ENCODE data around the gene MBL2.

- TF ChIP-seq CTCF (IDR thresholded peaks at IDR 0.05; ENCODE audit: low read depth, low read length, missing input control) (no peak), REST (IDR thresholded peaks at IDR 0.05) (no peak), GABPA (IDR thresholded peaks at IDR 0.05 in 1 of 2, conservative IDR thresholded peaks at IDR 0.05 in 1 of 2) (no peak), YY1 (IDR thresholded peaks at IDR 0.05) (no peak), ATF3 (IDR thresholded peaks at IDR 0.05) (no peak), SP1 (IDR thresholded peaks at IDR 0.05) (no peak), RAD21 (IDR thresholded peaks at IDR 0.05) (no peak), EGR1 (IDR thresholded peaks at IDR 0.05; ENCODE audit: low read depth in 2 of 2) (no peak), TAF1 (conservative IDR thresholded peaks at IDR 0.05) (no peak), RXRA (IDR thresholded peaks at IDR 0.05) (no peak)
These were observed 12.8 kb upstream of the MBL2 start for GRCh38 chr10:52785418-52785817.
